ENCODE data around the gene ZNF740. TPM values are rescaled to one million over a fixed set of nuclear protein-coding genes. Genes with fewer than 3 reads are reported as not detected.
A peak's percentile ranks its signal among the peaks of the same experiment; 100 is the strongest.
"Not testable (repeated sequence)": the region's sequence is repeated elsewhere in the genome, so short reads cannot be mapped to it uniquely, and the experiment has no call there.

The ZNF740 gene
- total RNA-seq, 1 donor from 2014 or later = 46.8 TPM

- H3K36me3 ChIP-seq = no peaks in the 10 kb centered on the region
- no peaks in the 10 kb centered on the region for H3K27me3 ChIP-seq
- TF ChIP-seq CTCF (IDR thresholded peaks at IDR 0.05) = no peak
- intact Hi-C loops (cut with DNase I) = loop anchor here (5.0 kb wide), 1 partner anchor 37 kb away; no protein-coding TSS in a partner anchor
- H3K27ac ChIP-seq = no peak overlapping the region
- no peak overlapping the region for H3K4me3 ChIP-seq
- H3K9me3 ChIP-seq = no peaks in the 10 kb centered on the region
- no peak for DNase-seq
- no peak for ATAC-seq
- peaks cover 3% of the 10 kb centered on the region for H3K4me1 ChIP-seq
These were observed 19.8 kb upstream of the ZNF740 start for GRCh38 chr12:53160673-53161072.

- H3K27me3 ChIP-seq = no peaks in the 10 kb centered on the region
- H3K4me3 ChIP-seq = no peak overlapping the region
- no peak for DNase-seq
- peaks cover 3% of the 10 kb centered on the region for H3K4me1 ChIP-seq
- intact Hi-C loops (cut with DNase I) = loop anchor here (5.0 kb wide), 1 partner anchor 36 kb away; no protein-coding TSS in a partner anchor
- ATAC-seq = no peak
- H3K27ac ChIP-seq = no peak overlapping the region
- H3K9me3 ChIP-seq = no peaks in the 10 kb centered on the region
- no peaks in the 10 kb centered on the region for H3K36me3 ChIP-seq
- no peak for TF ChIP-seq CTCF (IDR thresholded peaks at IDR 0.05)
These were observed 19.2 kb upstream of the ZNF740 start for GRCh38 chr12:53161119-53161911.

GRCh38 chr12:53163008-53163407 is 17.5 kb upstream of the ZNF740 start:
- intact Hi-C loops (cut with DNase I) = loop anchor here (5.0 kb wide), 1 partner anchor 34 kb away; no protein-coding TSS in a partner anchor

GRCh38 chr12:53166837-53167236 is 13.7 kb upstream of the ZNF740 start:
- DNase-seq = no peak
- Histone ChIP-seq H3K4me1 (no peaks in the 10 kb centered on the region), H3K36me3 (peaks cover 15% of the 10 kb centered on the region), H3K4me3 (no peak overlapping the region), H3K27me3 (no peaks in the 10 kb centered on the region), H3K9me3 (no peaks in the 10 kb centered on the region), H3K27ac (no peak overlapping the region)
- ATAC-seq = no peak
- TF ChIP-seq CTCF (IDR thresholded peaks at IDR 0.05) = no peak
- intact Hi-C loops (cut with DNase I) = no loop called here

More at GRCh38 chr12:53163008-53163407, 17.5 kb upstream of the ZNF740 start:
- H3K9me3 ChIP-seq, H3K27ac ChIP-seq, H3K4me3 ChIP-seq, H3K27me3 ChIP-seq, DNase-seq, ATAC-seq, H3K4me1 ChIP-seq, H3K36me3 ChIP-seq: not testable (repeated sequence)

- DNase-seq = no peak
- Histone ChIP-seq H3K4me3 (no peak overlapping the region), H3K27ac (no peak overlapping the region), H3K4me1 (no peaks in the 10 kb centered on the region), H3K9me3 (no peaks in the 10 kb centered on the region), H3K36me3 (peaks cover 15% of the 10 kb centered on the region), H3K27me3 (no peaks in the 10 kb centered on the region)
- ATAC-seq = peak; percentile 22
- intact Hi-C loops (cut with DNase I) = no loop called here
- no peak for TF ChIP-seq CTCF (IDR thresholded peaks at IDR 0.05)
These were observed 10.9 kb upstream of the ZNF740 start for GRCh38 chr12:53169644-53170043.

- Histone ChIP-seq H3K27me3 (no peaks in the 10 kb centered on the region), H3K36me3 (peaks cover 15% of the 10 kb centered on the region), H3K4me3 (no peak overlapping the region), H3K4me1 (no peaks in the 10 kb centered on the region), H3K9me3 (no peaks in the 10 kb centered on the region), H3K27ac (no peak overlapping the region)
- intact Hi-C loops (cut with DNase I) = no loop called here
- TF ChIP-seq CTCF (IDR thresholded peaks at IDR 0.05) = no peak
- DNase-seq (no peak), ATAC-seq (no peak)
These were observed 10.3 kb upstream of the ZNF740 start for GRCh38 chr12:53170215-53170614.

Data from upper lobe of right lung (tissue), 1 donor.